K562 (cell line): ENCODE measurements around the gene CHDH. TPM values are rescaled to one million over a fixed set of nuclear protein-coding genes. Genes with fewer than 3 reads are reported as not detected.

Experiments
- ATAC-seq: fragments of 200-7000 bp; cut with Tn5 transposase; 3 replicates; pipeline ENCODE4 v1.9.1; 2020; ENCODE audit warnings: moderate library complexity
- BruUV-seq: library from RNA; stranded (reverse); fragments of 400-500 nt; replicated peaks from 2 replicates; lab custom pipeline; 2021; lab: Mats Ljungman, UMichigan
- CTCF ChIA-PET: fragments of 300-600 bp; formaldehyde crosslinking; extraction: SDS; loops from one replicate; lab custom pipeline; 2021; ENCODE audit warnings: low intra/inter-chr PET ratio; lab: Yijun Ruan, JAX
- POLR2A ChIA-PET: fragments of 300-600, 350-650 bp; sonication (Branson Sonifier 250); formaldehyde crosslinking; extraction: SDS; loops from one replicate; lab custom pipeline; 2021; ENCODE audit warnings: antibody characterized with exemption, inconsistent platforms; lab: Yijun Ruan, JAX
- DNase-seq, 4 experiments: peaks; one replicate each; pipeline versions ENCODE4 v3.0.0 to v3.0.0-alpha.2; 2011 to 2018; ENCODE audit warnings: low spot score in 3 of 4, mixed read lengths in 3 of 4; ENCODE audit errors: extremely low read depth in 1 of 4
- FAIRE-seq: peaks from 2 replicates; lab custom pipeline; 2011; peaks lifted over from hg19 to GRCh38; lab: Jason Lieb, UNC
- H2AFZ ChIP-seq: 2 replicates; pipeline ENCODE4 v1.6.0; 2011; ENCODE audit warnings: low read depth, low read length, control low read depth, inconsistent platforms
- H3K27ac ChIP-seq: fragments of 200-600 bp; 3 replicates; pipeline ENCODE4 v1.8.0; 2011; ENCODE audit warnings: low read depth, mild to moderate bottlenecking, control low read depth, inconsistent platforms, low read length, moderate library complexity, mixed read lengths; ENCODE audit errors: extremely low read depth
- H3K27me3 ChIP-seq, 2 experiments: fragments of 300-600 bp in 1 of 2; 2 replicates in 1 of 2; 3 replicates in 1 of 2; pipeline versions ENCODE4 v1.6.0 to v1.8.0; 2011; ENCODE audit warnings: inconsistent platforms in 2 of 2, low read length in 2 of 2, mild to moderate bottlenecking in 1 of 2, mixed read lengths in 1 of 2, moderate library complexity in 1 of 2; ENCODE audit not compliant: control insufficient read depth in 2 of 2, insufficient read depth in 2 of 2
- H3K36me3 ChIP-seq: fragments of 300-600 bp; 3 replicates; pipeline ENCODE4 v1.8.0; 2011; ENCODE audit warnings: mild to moderate bottlenecking, low read length, inconsistent platforms; ENCODE audit not compliant: control insufficient read depth, insufficient read depth
- H3K4me1 ChIP-seq, 2 experiments: fragments of 200-600 bp in 1 of 2; replicated peaks in 1 of 2; 2 replicates in 1 of 2; 3 replicates in 1 of 2; pipeline versions ENCODE4 v1.5.1 to v1.8.0; 2011; ENCODE audit warnings: inconsistent platforms in 2 of 2, low read length in 2 of 2, mild to moderate bottlenecking in 1 of 2, mixed read lengths in 1 of 2, moderate library complexity in 1 of 2; ENCODE audit not compliant: control insufficient read depth in 2 of 2, insufficient read depth in 2 of 2
- H3K4me2 ChIP-seq: 2 replicates; pipeline ENCODE4 v1.6.1; 2011; ENCODE audit warnings: low read length, control low read depth, inconsistent platforms, mixed read lengths; ENCODE audit not compliant: insufficient read depth
- H3K4me3 ChIP-seq: fragments of 200-600 bp; sonication (generic), shearing (Covaris generic); 2 replicates; pipeline ENCODE4 v1.5.1; 2016; ENCODE audit warnings: control low read depth, inconsistent platforms
- H3K79me2 ChIP-seq: fragments of 200-600 bp; 3 replicates; pipeline ENCODE4 v1.8.0; 2011; ENCODE audit warnings: low read length, inconsistent platforms; ENCODE audit not compliant: control insufficient read depth, insufficient read depth
- H3K9ac ChIP-seq, 2 experiments: 2 replicates each; pipeline versions ENCODE4 v1.6.0 to v1.6.1; 2011; ENCODE audit warnings: low read depth in 2 of 2, low read length in 2 of 2, control low read depth in 1 of 2, inconsistent platforms in 1 of 2, mild to moderate bottlenecking in 1 of 2, mixed read lengths in 1 of 2; ENCODE audit not compliant: insufficient read depth in 1 of 2
- H3K9me1 ChIP-seq: one replicate; pipeline ENCODE4 v1.6.0; 2011; ENCODE audit warnings: inconsistent platforms, mild to moderate bottlenecking, low read length, moderate library complexity; ENCODE audit not compliant: control insufficient read depth, insufficient read depth
- H3K9me3 ChIP-seq: replicated peaks from 2 replicates; pipeline ENCODE4 v1.5.1; 2011; ENCODE audit warnings: low read depth, low read length, inconsistent platforms; ENCODE audit not compliant: control insufficient read depth, insufficient read depth
- H4K20me1 ChIP-seq: replicated peaks from 2 replicates; pipeline ENCODE4 v1.6.1; 2011; ENCODE audit warnings: low read length, inconsistent platforms, mixed read lengths; ENCODE audit not compliant: control insufficient read depth, insufficient read depth
- CREM ChIP-seq: IDR thresholded peaks from 2 replicates; pipeline ENCODE4 v1.6.1; 2014; ENCODE audit warnings: antibody characterized with exemption, low read depth
- ESRRA ChIP-seq: fragments of 450-650 bp; IDR thresholded peaks from 2 replicates; pipeline ENCODE4 v1.6.1; 2014; ENCODE audit warnings: low read depth, mild to moderate bottlenecking, moderate library complexity, borderline replicate concordance
- EZH2 ChIP-seq: IDR thresholded peaks from 2 replicates; pipeline ENCODE4 v1.6.1; 2012; ENCODE audit warnings: low read depth, mild to moderate bottlenecking, inconsistent platforms, low read length, borderline replicate concordance
- HMG20A ChIP-seq: fragments of 450-650 bp; formaldehyde crosslinking; conservative IDR thresholded peaks from 2 replicates; pipeline ENCODE4 v1.4.0; 2020; ENCODE audit warnings: mild to moderate bottlenecking, mixed read lengths
- NBN ChIP-seq: fragments of 450-650 bp; IDR thresholded peaks from 2 replicates; pipeline ENCODE4 v1.6.1; 2016; ENCODE audit warnings: low read depth, mild to moderate bottlenecking
- NCOA2 ChIP-seq, 2 experiments: fragments of 450-650 bp; IDR thresholded peaks; 2 replicates each; pipeline ENCODE4 v1.6.1; 2018; ENCODE audit warnings: mild to moderate bottlenecking in 2 of 2, moderate library complexity in 1 of 2; ENCODE audit not compliant: partially characterized antibody in 2 of 2
- NR0B1 ChIP-seq: fragments of 450-650 bp; IDR thresholded peaks from one replicate; pipeline ENCODE4 v1.6.1; 2018; ENCODE audit warnings: mild to moderate bottlenecking, moderate library complexity; ENCODE audit not compliant: partially characterized antibody
- POLR2H ChIP-seq: IDR thresholded peaks from 2 replicates; pipeline ENCODE4 v1.6.1; 2016; ENCODE audit warnings: missing genetic modification characterization, low read depth, mild to moderate bottlenecking, control low read depth, missing compliant biosample characterization, moderate library complexity
- RERE ChIP-seq: sonication (generic); formaldehyde crosslinking; IDR thresholded peaks from 2 replicates; pipeline ENCODE4 v1.8.0; 2023; ENCODE audit warnings: missing genetic modification reagents, mild to moderate bottlenecking, borderline replicate concordance
- RNF2 ChIP-seq: sonication (generic); IDR thresholded peaks from 2 replicates; pipeline ENCODE4 v1.6.1; 2016
- SMAD3 ChIP-seq: fragments of 450-650 bp; formaldehyde crosslinking; conservative IDR thresholded peaks from 2 replicates; pipeline ENCODE4 v1.4.0; 2020; ENCODE audit warnings: mild to moderate bottlenecking
- ZBTB1 ChIP-seq: sonication (generic); formaldehyde crosslinking; IDR thresholded peaks from 2 replicates; pipeline ENCODE4 v1.8.1; 2023; ENCODE audit warnings: missing genetic modification reagents, low read depth, mild to moderate bottlenecking, borderline replicate concordance
- ZBTB2 ChIP-seq: fragments of 450-650 bp; IDR thresholded peaks from 2 replicates; pipeline ENCODE4 v1.6.1; 2016; ENCODE audit warnings: antibody characterized with exemption
- WGBS: fragments of 100-300 bp; shearing (Covaris generic); methylation state at CpG from one replicate; pipeline ENCODE4 v1.1.6; 2016; ENCODE audit warnings: low coverage, mixed read lengths; ENCODE audit not compliant: insufficient coverage; ENCODE audit errors: missing lambda C conversion rate; 5-methylcytosine and 5-hydroxymethylcytosine counted together
- in situ Hi-C: fragments of 300-500 bp; cut with MboI; formaldehyde crosslinking; loops from 4 replicates; pipeline ENCODE4 v1.15.0; 2018; ENCODE audit warnings: inconsistent platforms, mixed read lengths
- intact Hi-C: fragments of 100-400 bp; cut with micrococcal nuclease; formaldehyde crosslinking; loops from 2 replicates; pipeline ENCODE4 v1.14.2; 2022
- polyA plus RNA-seq, 8 experiments: library from polyadenylated mRNA; depleted of rRNA in 4 of 8; stranded (reverse) in 5 of 8; unstranded in 3 of 8; fragments of >200 nt; fragmentation: Nextera tagmentation in 2 of 8; fragmentation: Illumina TruSeq in 1 of 8; extraction: Ambion mirVana in 2 of 8; extraction: Trizol in 1 of 8; gene quantifications; 2 replicates each; pipeline versions ENCODE4 v1.2.1 to v1.2.3, GENCODE V29; 2011 to 2014; ENCODE audit warnings: inconsistent platforms in 1 of 8, missing spikeins in 1 of 8
- total RNA-seq, 7 experiments: library from RNA; depleted of rRNA in 6 of 7; stranded (reverse); fragments of >200 nt in 6 of 7; fragmentation: Illumina TruSeq in 2 of 7; extraction: Trizol in 2 of 7; gene quantifications; 2 replicates each; pipeline versions ENCODE4 v1.2.1 to v1.2.3, GENCODE V29; 2011 to 2021; ENCODE audit warnings: low replicate concordance in 1 of 7

The CHDH gene
- total and polyA plus RNA-seq, 9 of the 15 experiments (the other 6 are each of a cell fraction or from before 2014, with no cell fraction given), result 0.06 to 1.9 (median 0.46) TPM

GRCh38 chr3:53865732-53866499 is 19.7 kb upstream of the CHDH start:
- DNase-seq, result no peak
- Histone ChIP-seq H2AFZ (no peak overlapping the region), H3K79me2 (no peaks in the 10 kb centered on the region), H3K9me3 (no peaks in the 10 kb centered on the region), H3K9ac (no peak overlapping the region), H3K4me2 (no peak overlapping the region), H3K27me3 (no peaks in the 10 kb centered on the region), H4K20me1 (no peaks in the 10 kb centered on the region), H3K27ac (no peak overlapping the region), H3K4me3 (no peak overlapping the region), H3K9me1 (no peaks in the 10 kb centered on the region), H3K4me1 (no peaks in the 10 kb centered on the region), H3K36me3 (peaks cover 44% of the 10 kb centered on the region; the same call in 2 of the 3 replicates)
- 25% methylated on average over 1 of the region's 5 CpGs for WGBS
- BruUV-seq, result no TSS peak
- POLR2A ChIA-PET, result no interaction called here
- intact Hi-C loops (no loop called here), in situ Hi-C loops (no loop called here)
- no peak for FAIRE-seq
- no peak for ATAC-seq
- CTCF ChIA-PET, result no interaction called here
- TF ChIP-seq NR0B1 (no peak), NCOA2 (IDR thresholded peaks at IDR 0.05; ENCODE audit: partially characterized antibody in 2 of 2) (no peak), ZBTB1 (CRISPR knock-in tag) (no peak), ZBTB2 (no peak), ESRRA (no peak), CREM (no peak), HMG20A (CRISPR knock-in tag) (no peak), RERE (CRISPR knock-in tag) (no peak), POLR2H (tag) (no peak), EZH2 (no peak), SMAD3 (no peak), NBN (no peak), RNF2 (no peak)
